ENCODE results near the gene TBPL2.

DNA sequence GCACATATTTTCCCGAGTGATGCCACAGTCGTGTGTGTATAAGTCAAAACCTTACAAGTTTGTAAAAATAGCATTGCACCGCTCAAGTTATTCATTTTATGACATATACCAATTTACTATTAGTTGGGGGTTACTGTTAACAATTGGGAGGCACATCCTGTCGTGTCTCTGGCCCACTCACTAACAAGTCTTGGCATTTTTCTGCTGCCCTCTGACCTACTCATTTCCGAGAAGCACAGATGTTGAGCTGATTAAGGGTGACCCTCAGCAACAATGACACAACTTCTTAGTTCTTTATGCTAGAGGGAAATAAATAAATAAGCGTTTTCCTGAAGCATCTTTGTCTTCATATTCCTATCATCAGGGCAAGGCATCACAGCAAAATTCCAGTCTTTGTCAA, 22.0 kb downstream of the TBPL2 start:
- TF ChIP-seq, protein P1, sequence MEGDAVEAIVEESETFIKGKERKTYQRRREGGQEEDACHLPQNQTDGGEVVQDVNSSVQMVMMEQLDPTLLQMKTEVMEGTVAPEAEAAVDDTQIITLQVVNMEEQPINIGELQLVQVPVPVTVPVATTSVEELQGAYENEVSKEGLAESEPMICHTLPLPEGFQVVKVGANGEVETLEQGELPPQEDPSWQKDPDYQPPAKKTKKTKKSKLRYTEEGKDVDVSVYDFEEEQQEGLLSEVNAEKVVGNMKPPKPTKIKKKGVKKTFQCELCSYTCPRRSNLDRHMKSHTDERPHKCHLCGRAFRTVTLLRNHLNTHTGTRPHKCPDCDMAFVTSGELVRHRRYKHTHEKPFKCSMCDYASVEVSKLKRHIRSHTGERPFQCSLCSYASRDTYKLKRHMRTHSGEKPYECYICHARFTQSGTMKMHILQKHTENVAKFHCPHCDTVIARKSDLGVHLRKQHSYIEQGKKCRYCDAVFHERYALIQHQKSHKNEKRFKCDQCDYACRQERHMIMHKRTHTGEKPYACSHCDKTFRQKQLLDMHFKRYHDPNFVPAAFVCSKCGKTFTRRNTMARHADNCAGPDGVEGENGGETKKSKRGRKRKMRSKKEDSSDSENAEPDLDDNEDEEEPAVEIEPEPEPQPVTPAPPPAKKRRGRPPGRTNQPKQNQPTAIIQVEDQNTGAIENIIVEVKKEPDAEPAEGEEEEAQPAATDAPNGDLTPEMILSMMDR (IDR thresholded peaks at IDR 0.05; ENCODE audit: low read depth, low read length, poor library complexity, severe bottlenecking): no peak
- no peak for TF ChIP-seq EZH2phosphoT487 (IDR thresholded peaks at IDR 0.05; ENCODE audit: borderline replicate concordance, low read length)
